ENCODE measurements around the gene RSPO3.

The RSPO3 gene

DNA sequence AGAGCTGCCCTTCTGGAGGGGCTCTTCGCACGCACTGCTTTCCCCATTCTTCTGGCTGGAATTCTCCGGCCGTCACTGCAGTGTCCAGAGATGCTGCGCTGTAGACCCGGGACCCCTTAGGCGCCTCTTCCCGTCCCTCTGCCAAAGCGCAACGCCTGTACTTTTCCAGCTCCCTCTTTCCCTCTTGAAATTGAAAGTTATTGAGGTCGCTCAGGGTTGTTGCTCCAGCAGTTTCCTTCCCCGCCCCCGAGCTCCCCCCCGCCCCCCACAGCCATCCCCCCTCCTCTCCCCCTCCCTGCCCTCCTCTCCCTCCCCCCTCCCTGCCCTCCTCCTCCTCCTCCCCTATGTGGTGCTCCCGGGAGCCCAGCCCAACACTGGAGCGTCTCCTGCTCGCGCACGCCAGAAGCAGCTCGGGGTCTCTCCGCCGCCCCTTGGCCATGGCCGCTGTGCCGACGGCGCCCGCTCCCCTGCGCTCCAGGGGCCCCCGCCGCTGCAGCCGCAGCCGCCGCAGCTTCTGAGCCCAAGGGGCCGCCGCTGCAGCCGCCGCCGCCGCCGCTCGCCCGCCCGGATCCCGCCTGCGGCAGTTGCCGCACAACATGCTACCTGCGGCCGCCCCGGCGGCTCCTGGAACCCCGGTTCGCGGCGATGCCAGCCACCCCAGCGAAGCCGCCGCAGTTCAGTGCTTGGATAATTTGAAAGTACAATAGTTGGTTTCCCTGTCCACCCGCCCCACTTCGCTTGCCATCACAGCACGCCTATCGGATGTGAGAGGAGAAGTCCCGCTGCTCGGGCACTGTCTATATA is at the start of gene RSPO3:
RSPO3 (plus strand) TSS at position 374 of the 804 bp plus-strand sequence. CDS start 522 bp downstream, outside the sequence.
- TF ChIP-seq ZNF70 (CRISPR knock-in tag; IDR thresholded peaks at IDR 0.05), result no peak
- TF ChIP-seq RARB (CRISPR knock-in tag; IDR thresholded peaks at IDR 0.05), result no peak
- no peak for TF ChIP-seq ARNTL (CRISPR knock-in tag; IDR thresholded peaks at IDR 0.05; ENCODE audit: borderline replicate concordance, low read depth)
- TF ChIP-seq ZNF8 (CRISPR knock-in tag; IDR thresholded peaks at IDR 0.05), result no peak
- no peak for TF ChIP-seq ZC3H10 (CRISPR knock-in tag; IDR thresholded peaks at IDR 0.05)
- TF ChIP-seq PPARA (CRISPR knock-in tag; IDR thresholded peaks at IDR 0.05; ENCODE audit: borderline replicate concordance), result no peak
- TF ChIP-seq ZFP3 (CRISPR knock-in tag; IDR thresholded peaks at IDR 0.05), result no peak
- TF ChIP-seq, protein P1, sequence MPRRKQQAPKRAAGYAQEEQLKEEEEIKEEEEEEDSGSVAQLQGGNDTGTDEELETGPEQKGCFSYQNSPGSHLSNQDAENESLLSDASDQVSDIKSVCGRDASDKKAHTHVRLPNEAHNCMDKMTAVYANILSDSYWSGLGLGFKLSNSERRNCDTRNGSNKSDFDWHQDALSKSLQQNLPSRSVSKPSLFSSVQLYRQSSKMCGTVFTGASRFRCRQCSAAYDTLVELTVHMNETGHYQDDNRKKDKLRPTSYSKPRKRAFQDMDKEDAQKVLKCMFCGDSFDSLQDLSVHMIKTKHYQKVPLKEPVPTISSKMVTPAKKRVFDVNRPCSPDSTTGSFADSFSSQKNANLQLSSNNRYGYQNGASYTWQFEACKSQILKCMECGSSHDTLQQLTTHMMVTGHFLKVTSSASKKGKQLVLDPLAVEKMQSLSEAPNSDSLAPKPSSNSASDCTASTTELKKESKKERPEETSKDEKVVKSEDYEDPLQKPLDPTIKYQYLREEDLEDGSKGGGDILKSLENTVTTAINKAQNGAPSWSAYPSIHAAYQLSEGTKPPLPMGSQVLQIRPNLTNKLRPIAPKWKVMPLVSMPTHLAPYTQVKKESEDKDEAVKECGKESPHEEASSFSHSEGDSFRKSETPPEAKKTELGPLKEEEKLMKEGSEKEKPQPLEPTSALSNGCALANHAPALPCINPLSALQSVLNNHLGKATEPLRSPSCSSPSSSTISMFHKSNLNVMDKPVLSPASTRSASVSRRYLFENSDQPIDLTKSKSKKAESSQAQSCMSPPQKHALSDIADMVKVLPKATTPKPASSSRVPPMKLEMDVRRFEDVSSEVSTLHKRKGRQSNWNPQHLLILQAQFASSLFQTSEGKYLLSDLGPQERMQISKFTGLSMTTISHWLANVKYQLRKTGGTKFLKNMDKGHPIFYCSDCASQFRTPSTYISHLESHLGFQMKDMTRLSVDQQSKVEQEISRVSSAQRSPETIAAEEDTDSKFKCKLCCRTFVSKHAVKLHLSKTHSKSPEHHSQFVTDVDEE (CRISPR knock-in tag; IDR thresholded peaks at IDR 0.05), result no peak
- peak; percentile 28 for ATAC-seq

- peak; percentile 86 for ATAC-seq
- TF ChIP-seq ARNTL (CRISPR knock-in tag; IDR thresholded peaks at IDR 0.05; ENCODE audit: borderline replicate concordance, low read depth) (no peak), CSDC2 (CRISPR knock-in tag; IDR thresholded peaks at IDR 0.05) (no peak), ZFP30 (CRISPR knock-in tag; IDR thresholded peaks at IDR 0.05) (no peak), BACH2 (CRISPR knock-in tag; IDR thresholded peaks at IDR 0.05; ENCODE audit: borderline replicate concordance) (no peak), CREB5 (CRISPR knock-in tag; IDR thresholded peaks at IDR 0.05; ENCODE audit: low read depth) (no peak)
These were observed 48.7 kb upstream of the RSPO3 start for GRCh38 chr6:127069659-127070279.

GRCh38 chr6:127073222-127073621 is 45.2 kb upstream of the RSPO3 start:
- ATAC-seq, result no peak
- TF ChIP-seq, protein P2, sequence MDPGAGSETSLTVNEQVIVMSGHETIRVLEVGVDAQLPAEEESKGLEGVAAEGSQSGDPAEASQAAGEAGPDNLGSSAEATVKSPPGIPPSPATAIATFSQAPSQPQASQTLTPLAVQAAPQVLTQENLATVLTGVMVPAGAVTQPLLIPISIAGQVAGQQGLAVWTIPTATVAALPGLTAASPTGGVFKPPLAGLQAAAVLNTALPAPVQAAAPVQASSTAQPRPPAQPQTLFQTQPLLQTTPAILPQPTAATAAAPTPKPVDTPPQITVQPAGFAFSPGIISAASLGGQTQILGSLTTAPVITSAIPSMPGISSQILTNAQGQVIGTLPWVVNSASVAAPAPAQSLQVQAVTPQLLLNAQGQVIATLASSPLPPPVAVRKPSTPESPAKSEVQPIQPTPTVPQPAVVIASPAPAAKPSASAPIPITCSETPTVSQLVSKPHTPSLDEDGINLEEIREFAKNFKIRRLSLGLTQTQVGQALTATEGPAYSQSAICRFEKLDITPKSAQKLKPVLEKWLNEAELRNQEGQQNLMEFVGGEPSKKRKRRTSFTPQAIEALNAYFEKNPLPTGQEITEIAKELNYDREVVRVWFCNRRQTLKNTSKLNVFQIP (CRISPR knock-in tag; IDR thresholded peaks at IDR 0.05; ENCODE audit: borderline replicate concordance, low read depth), result no peak
- TF ChIP-seq TCF4 (CRISPR knock-in tag; IDR thresholded peaks at IDR 0.05; ENCODE audit: borderline replicate concordance) (no peak), ARNTL (CRISPR knock-in tag; IDR thresholded peaks at IDR 0.05; ENCODE audit: borderline replicate concordance, low read depth) (no peak), CREB5 (CRISPR knock-in tag; IDR thresholded peaks at IDR 0.05; ENCODE audit: low read depth) (no peak), ESRRG (CRISPR knock-in tag; IDR thresholded peaks at IDR 0.05) (no peak), SNAI2 (CRISPR knock-in tag; IDR thresholded peaks at IDR 0.05) (no peak)

- no peak for ATAC-seq
- TF ChIP-seq ZNF565 (CRISPR knock-in tag; conservative IDR thresholded peaks at IDR 0.05; ENCODE audit: low read depth) (no peak), BACH2 (CRISPR knock-in tag; IDR thresholded peaks at IDR 0.05; ENCODE audit: borderline replicate concordance) (no peak), SNAI2 (CRISPR knock-in tag; IDR thresholded peaks at IDR 0.05) (no peak), ARNTL (CRISPR knock-in tag; IDR thresholded peaks at IDR 0.05; ENCODE audit: borderline replicate concordance, low read depth) (no peak), CSRNP3 (CRISPR knock-in tag; IDR thresholded peaks at IDR 0.05) (no peak), GLIS3 (CRISPR knock-in tag; IDR thresholded peaks at IDR 0.05) (no peak), RARB (CRISPR knock-in tag; IDR thresholded peaks at IDR 0.05) (no peak), CSDC2 (CRISPR knock-in tag; IDR thresholded peaks at IDR 0.05) (no peak), TOX (CRISPR knock-in tag; IDR thresholded peaks at IDR 0.05; ENCODE audit: borderline replicate concordance) (no peak), ZFP30 (CRISPR knock-in tag; IDR thresholded peaks at IDR 0.05) (no peak)
- TF ChIP-seq, protein P2 (CRISPR knock-in tag; IDR thresholded peaks at IDR 0.05; ENCODE audit: borderline replicate concordance, low read depth), result no peak
- TF ChIP-seq, protein P1 (CRISPR knock-in tag; IDR thresholded peaks at IDR 0.05), result no peak
These were observed 42.0 kb upstream of the RSPO3 start for GRCh38 chr6:127076466-127076865.

All from SK-N-SH treated with all-trans-retinoic acid at 6 μM for 48 hours (cell line).